GM18858 (cell line): ENCODE measurements around the gene SPACA5B.
"Not testable (repeated sequence)": the region's sequence is repeated elsewhere in the genome, so short reads cannot be mapped to it uniquely, and the experiment has no call there.

Experiments used
- ATAC-seq: cut with Tn5 transposase; IDR thresholded peaks from one replicate; pipeline ENCODE4 v1.9.1; 2021; ENCODE audit not compliant: unreplicated experiment

The SPACA5B gene

GRCh38 chrX:48130326-48130725 lies at the start of gene SPACA5B:
Gene SPACA5B, plus strand, starts transcription at chrX:48130626. Its CDS starts 62 bp downstream, at chrX:48130688.
- ATAC-seq, result not testable (repeated sequence)

GRCh38 chrX:48083212-48083611 lies 47.2 kb upstream of the SPACA5B start:
- no peak for ATAC-seq

- ATAC-seq, result no peak
Measured at GRCh38 chrX:48083706-48084105, 46.7 kb upstream of the SPACA5B start.

- ATAC-seq, result no peak
Measured at GRCh38 chrX:48086082-48086481, 44.3 kb upstream of the SPACA5B start.

- no peak for ATAC-seq
Measured at GRCh38 chrX:48090123-48090522, 40.3 kb upstream of the SPACA5B start.

- ATAC-seq, result not testable (repeated sequence)
Measured at GRCh38 chrX:48092558-48092957, 37.9 kb upstream of the SPACA5B start.

GRCh38 chrX:48101443-48101842 lies 29.0 kb upstream of the SPACA5B start:
- no peak for ATAC-seq

- no peak for ATAC-seq
Measured at GRCh38 chrX:48102874-48103374, 27.5 kb upstream of the SPACA5B start.

GRCh38 chrX:48107717-48108116 lies 22.7 kb upstream of the SPACA5B start:
- ATAC-seq, result no peak

GRCh38 chrX:48125286-48125685 lies 5.1 kb upstream of the SPACA5B start:
- ATAC-seq, result not testable (repeated sequence)

- not testable (repeated sequence) for ATAC-seq
Measured at GRCh38 chrX:48132308-48132844, 1.9 kb downstream of the SPACA5B start.

GRCh38 chrX:48139076-48139475 lies 8.7 kb downstream of the SPACA5B start:
- not testable (repeated sequence) for ATAC-seq

GRCh38 chrX:48141810-48142508 lies 11.5 kb downstream of the SPACA5B start:
- ATAC-seq, result not testable (repeated sequence)

GRCh38 chrX:48142697-48143096 lies 12.3 kb downstream of the SPACA5B start:
- not testable (repeated sequence) for ATAC-seq

GRCh38 chrX:48153769-48154168 lies 23.3 kb downstream of the SPACA5B start:
- ATAC-seq, result no peak

GRCh38 chrX:48154796-48155195 lies 24.4 kb downstream of the SPACA5B start:
- no peak for ATAC-seq

- ATAC-seq, result no peak
Measured at GRCh38 chrX:48156014-48156413, 25.6 kb downstream of the SPACA5B start.

- no peak for ATAC-seq
Measured at GRCh38 chrX:48165241-48165640, 34.8 kb downstream of the SPACA5B start.

- ATAC-seq, result not testable (repeated sequence)
Measured at GRCh38 chrX:48166322-48166721, 35.9 kb downstream of the SPACA5B start.

GRCh38 chrX:48179691-48180090 lies 49.3 kb downstream of the SPACA5B start:
- ATAC-seq, result no peak

- no peak for ATAC-seq
Measured at GRCh38 chrX:48180811-48181210, 50.4 kb downstream of the SPACA5B start.

- not testable (repeated sequence) for ATAC-seq
Measured at GRCh38 chrX:48181882-48182281, 51.5 kb downstream of the SPACA5B start.
